Caco-2 (cell line): ENCODE measurements around the gene RAB6D. TPM values are rescaled to one million over a fixed set of nuclear protein-coding genes. Genes with fewer than 3 reads are reported as not detected.
"Not testable (repeated sequence)": the region's sequence is repeated elsewhere in the genome, so short reads cannot be mapped to it uniquely, and the experiment has no call there.

ENCODE experiments used
- BruUV-seq: library from RNA; stranded (reverse); fragments of 400-500 nt; replicated peaks from 2 replicates; lab custom pipeline; 2021; lab: Mats Ljungman, UMichigan
- CTCF ChIA-PET: fragments of 300-600 bp; sonication (Branson Sonifier 250); formaldehyde crosslinking; loops from one replicate; lab custom pipeline; 2022; ENCODE audit warnings: antibody characterized with exemption; lab: Charles Lee
- POLR2A ChIA-PET: fragments of 300-600 bp; sonication (Branson Sonifier 250); formaldehyde crosslinking; loops from one replicate; lab custom pipeline; 2022; ENCODE audit warnings: antibody characterized with exemption; lab: Charles Lee
- DNase-seq, 2 experiments: peaks; one replicate each; pipeline versions ENCODE4 v3.0.0 to v3.0.0-alpha.2; 2020 to 2022
- H3K27me3 ChIP-seq: replicated peaks from 2 replicates; pipeline ENCODE4 v1.6.0; 2011; ENCODE audit warnings: low read length; ENCODE audit not compliant: control insufficient read depth, insufficient read depth
- H3K36me3 ChIP-seq: 2 replicates; pipeline ENCODE4 v1.5.1; 2011; ENCODE audit warnings: low read length; ENCODE audit not compliant: control insufficient read depth, insufficient read depth
- H3K4me1 ChIP-seq: fragments of 250-450 bp; sonication (Bioruptor Pico); 2 replicates; pipeline ENCODE4 v1.5.1; 2020; ENCODE audit warnings: mild to moderate bottlenecking
- H3K4me3 ChIP-seq: 2 replicates; pipeline ENCODE4 v1.5.1; 2011; ENCODE audit warnings: low read depth, mild to moderate bottlenecking, control low read depth, low read length
- H3K9me3 ChIP-seq: fragments of 250-450 bp; sonication (Bioruptor Pico); 2 replicates; pipeline ENCODE4 v1.5.1; 2020; ENCODE audit warnings: mild to moderate bottlenecking, moderate library complexity
- H3K27ac Mint-ChIP-seq: one replicate; pipeline ENCODE4 v1.8.0; 2022; ENCODE audit warnings: mixed read lengths; ENCODE audit not compliant: unreplicated experiment
- H3K27me3 Mint-ChIP-seq: one replicate; pipeline ENCODE4 v1.8.0; 2022; ENCODE audit warnings: mixed read lengths; ENCODE audit not compliant: insufficient read depth, unreplicated experiment
- H3K36me3 Mint-ChIP-seq: one replicate; pipeline ENCODE4 v1.8.0; 2022; ENCODE audit warnings: mild to moderate bottlenecking, mixed read lengths; ENCODE audit not compliant: insufficient read depth, unreplicated experiment
- H3K4me1 Mint-ChIP-seq: one replicate; pipeline ENCODE4 v1.8.0; 2022; ENCODE audit warnings: low read depth, mixed read lengths; ENCODE audit not compliant: unreplicated experiment
- H3K4me3 Mint-ChIP-seq: one replicate; pipeline ENCODE4 v1.8.0; 2022; ENCODE audit warnings: mild to moderate bottlenecking, moderate library complexity, mixed read lengths; ENCODE audit not compliant: unreplicated experiment
- H3K9me3 Mint-ChIP-seq: one replicate; pipeline ENCODE4 v1.8.0; 2022; ENCODE audit warnings: mixed read lengths; ENCODE audit not compliant: unreplicated experiment
- CTCF ChIP-seq, 2 experiments: fragments of 200-600 bp in 1 of 2; IDR thresholded peaks; 1 replicate in 1 of 2; 2 replicates in 1 of 2; pipeline versions ENCODE4 v1.5.1 to v1.8.0; 2011 to 2022; ENCODE audit warnings: antibody characterized with exemption in 1 of 2, control low read depth in 1 of 2, inconsistent platforms in 1 of 2, low read depth in 1 of 2, low read length in 1 of 2, mild to moderate bottlenecking in 1 of 2, moderate library complexity in 1 of 2; ENCODE audit not compliant: insufficient read depth in 1 of 2, severe bottlenecking in 1 of 2, unreplicated experiment in 1 of 2
- intact Hi-C: fragments of 100-400 bp; cut with micrococcal nuclease; formaldehyde crosslinking; loops from one replicate; pipeline ENCODE4 v1.10.0; 2022; ENCODE audit not compliant: unreplicated experiment
- total RNA-seq: library from RNA; stranded (reverse); gene quantifications from 2 replicates; pipeline ENCODE4 v1.2.3, GENCODE V29; 2022

RAB6D gene
- total RNA-seq, 1 experiment from 2014 or later = 0.39 TPM

- Histone ChIP-seq H3K4me3 (no peak overlapping the region), H3K27me3 (no peaks in the 10 kb centered on the region), H3K4me1 (peaks cover 4% of the 10 kb centered on the region), H3K9me3 (peaks cover 3% of the 10 kb centered on the region; the same call in 1 of the 2 replicates), H3K36me3 (no peaks in the 10 kb centered on the region)
- Mint-ChIP-seq H3K36me3 (no peaks in the 10 kb centered on the region), H3K27ac (no peak overlapping the region), H3K27me3 (peaks cover 11% of the 10 kb centered on the region), H3K9me3 (no peaks in the 10 kb centered on the region), H3K4me1 (no peaks in the 10 kb centered on the region), H3K4me3 (no peak overlapping the region)
- ChIA-PET CTCF (no interaction called here), POLR2A (no interaction called here)
- intact Hi-C loops = no loop called here
- TF ChIP-seq CTCF (IDR thresholded peaks at IDR 0.05; ENCODE audit: insufficient read depth in 1 of 2, low read depth in 1 of 2, low read length in 1 of 2, severe bottlenecking in 1 of 2, unreplicated experiment in 1 of 2) = no peak
- BruUV-seq = no TSS peak
- DNase-seq = no peak
Observed at GRCh38 chr2:131367352-131367751, 3.4 kb upstream of the RAB6D start.

- Histone ChIP-seq H3K27me3 (no peaks in the 10 kb centered on the region), H3K9me3 (peaks cover 3% of the 10 kb centered on the region; the same call in 1 of the 2 replicates), H3K36me3 (no peaks in the 10 kb centered on the region), H3K4me1 (peaks cover 4% of the 10 kb centered on the region), H3K4me3 (no peak overlapping the region)
- no peaks in the 10 kb centered on the region for H3K9me3 Mint-ChIP-seq
- H3K27ac Mint-ChIP-seq = no peak overlapping the region
- ChIA-PET POLR2A (no interaction called here), CTCF (no interaction called here)
- H3K36me3 Mint-ChIP-seq = no peaks in the 10 kb centered on the region
- no peak for DNase-seq
- no peak overlapping the region for H3K4me3 Mint-ChIP-seq
- intact Hi-C loops = no loop called here
- peaks cover 15% of the 10 kb centered on the region for H3K27me3 Mint-ChIP-seq
- TF ChIP-seq CTCF (IDR thresholded peaks at IDR 0.05; ENCODE audit: insufficient read depth in 1 of 2, low read depth in 1 of 2, low read length in 1 of 2, severe bottlenecking in 1 of 2, unreplicated experiment in 1 of 2) = no peak
- BruUV-seq = no TSS peak
- H3K4me1 Mint-ChIP-seq = no peaks in the 10 kb centered on the region
Observed at GRCh38 chr2:131366643-131367042, 2.7 kb upstream of the RAB6D start.

- CTCF ChIA-PET = no interaction called here
- Histone ChIP-seq H3K4me3 (no peak overlapping the region), H3K36me3 (no peaks in the 10 kb centered on the region), H3K9me3 (peaks cover 3% of the 10 kb centered on the region; the same call in 1 of the 2 replicates), H3K27me3 (no peaks in the 10 kb centered on the region), H3K4me1 (peaks cover 4% of the 10 kb centered on the region)
- H3K36me3 Mint-ChIP-seq = no peaks in the 10 kb centered on the region
- H3K27ac Mint-ChIP-seq = no peak overlapping the region
- H3K4me1 Mint-ChIP-seq = no peaks in the 10 kb centered on the region
- intact Hi-C loops = no loop called here
- POLR2A ChIA-PET = no interaction called here
- no peak overlapping the region for H3K4me3 Mint-ChIP-seq
- peaks cover 16% of the 10 kb centered on the region for H3K27me3 Mint-ChIP-seq
- H3K9me3 Mint-ChIP-seq = no peaks in the 10 kb centered on the region
- no peak for TF ChIP-seq CTCF (IDR thresholded peaks at IDR 0.05; ENCODE audit: insufficient read depth in 1 of 2, low read depth in 1 of 2, low read length in 1 of 2, severe bottlenecking in 1 of 2, unreplicated experiment in 1 of 2)
- DNase-seq = no peak
- no TSS peak for BruUV-seq
Observed at GRCh38 chr2:131365452-131365851, 1.5 kb upstream of the RAB6D start.

GRCh38 chr2:131363213-131363612, 755 bp downstream of the RAB6D start:
- Mint-ChIP-seq H3K27me3 (peaks cover 18% of the 10 kb centered on the region), H3K4me3 (peak overlapping the region; percentile 57)
- POLR2A ChIA-PET, H3K27me3 ChIP-seq, H3K9me3 ChIP-seq, H3K36me3 ChIP-seq, H3K4me1 Mint-ChIP-seq, H3K36me3 Mint-ChIP-seq, DNase-seq, H3K4me3 ChIP-seq, BruUV-seq, intact Hi-C loops, H3K27ac Mint-ChIP-seq, CTCF ChIA-PET, H3K9me3 Mint-ChIP-seq, H3K4me1 ChIP-seq: not testable (repeated sequence)
